HFF-Myc (cell line): ENCODE measurements around the gene NCOA6.

Experiments
- DNase-seq: peaks from one replicate; pipeline ENCODE4 v3.0.0-alpha.2; 2011; ENCODE audit warnings: low read depth; ENCODE audit errors: extremely low read depth
- H3K4me3 ChIP-seq: replicated peaks from 2 replicates; pipeline ENCODE4 v1.5.1; 2011; ENCODE audit warnings: low read depth, mild to moderate bottlenecking, control low read depth, low read length
- TF ChIP-seq, protein P1 (sequence below): IDR thresholded peaks from 2 replicates; pipeline ENCODE4 v1.5.1; 2012; ENCODE audit warnings: mild to moderate bottlenecking, low read depth, low read length, control low read depth; ENCODE audit errors: missing control alignments

NCOA6 gene

DNA sequence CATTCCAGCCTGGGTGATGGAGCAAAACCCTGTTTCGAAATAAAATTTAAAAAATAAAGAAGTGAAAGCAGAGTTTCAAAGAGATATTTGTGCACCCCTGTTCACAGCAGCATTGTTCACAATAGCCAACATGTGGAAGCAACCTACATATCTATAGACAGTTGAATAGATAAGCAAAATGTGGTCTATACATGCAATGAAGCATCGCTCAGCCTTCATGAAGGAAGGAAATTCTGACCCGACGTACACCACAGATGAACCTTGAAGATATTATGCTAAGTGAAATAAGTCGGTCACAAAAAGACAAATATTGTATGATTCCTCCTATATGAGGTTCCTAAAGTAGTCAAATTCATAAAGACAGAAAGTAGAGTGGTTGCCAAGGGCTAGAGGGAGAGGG, 6.5 kb upstream of the NCOA6 start:
- TF ChIP-seq, protein P1, sequence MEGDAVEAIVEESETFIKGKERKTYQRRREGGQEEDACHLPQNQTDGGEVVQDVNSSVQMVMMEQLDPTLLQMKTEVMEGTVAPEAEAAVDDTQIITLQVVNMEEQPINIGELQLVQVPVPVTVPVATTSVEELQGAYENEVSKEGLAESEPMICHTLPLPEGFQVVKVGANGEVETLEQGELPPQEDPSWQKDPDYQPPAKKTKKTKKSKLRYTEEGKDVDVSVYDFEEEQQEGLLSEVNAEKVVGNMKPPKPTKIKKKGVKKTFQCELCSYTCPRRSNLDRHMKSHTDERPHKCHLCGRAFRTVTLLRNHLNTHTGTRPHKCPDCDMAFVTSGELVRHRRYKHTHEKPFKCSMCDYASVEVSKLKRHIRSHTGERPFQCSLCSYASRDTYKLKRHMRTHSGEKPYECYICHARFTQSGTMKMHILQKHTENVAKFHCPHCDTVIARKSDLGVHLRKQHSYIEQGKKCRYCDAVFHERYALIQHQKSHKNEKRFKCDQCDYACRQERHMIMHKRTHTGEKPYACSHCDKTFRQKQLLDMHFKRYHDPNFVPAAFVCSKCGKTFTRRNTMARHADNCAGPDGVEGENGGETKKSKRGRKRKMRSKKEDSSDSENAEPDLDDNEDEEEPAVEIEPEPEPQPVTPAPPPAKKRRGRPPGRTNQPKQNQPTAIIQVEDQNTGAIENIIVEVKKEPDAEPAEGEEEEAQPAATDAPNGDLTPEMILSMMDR: no peak
- DNase-seq: no peak
- no peak overlapping the region for H3K4me3 ChIP-seq

DNA sequence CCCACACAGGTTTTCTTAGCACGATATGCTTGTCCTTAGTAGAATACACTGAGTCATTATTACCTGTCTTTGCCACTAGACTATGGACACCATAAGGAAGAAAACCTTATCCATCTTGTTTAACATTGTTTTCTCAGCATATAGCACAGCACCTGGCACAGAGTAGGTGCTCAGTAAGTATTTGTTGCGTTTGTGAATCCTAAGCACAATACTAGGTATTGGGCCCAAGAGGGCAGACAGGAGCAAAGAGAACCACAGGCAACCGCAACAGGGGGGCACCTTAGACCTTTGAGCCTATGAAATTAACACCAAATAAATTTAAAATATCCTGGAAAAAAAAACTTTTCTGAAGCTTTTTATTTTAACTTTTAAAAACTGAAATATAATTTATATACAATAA, 3.7 kb upstream of the NCOA6 start:
- DNase-seq: no peak
- TF ChIP-seq, protein P1: no peak
- H3K4me3 ChIP-seq: no peak overlapping the region

DNA sequence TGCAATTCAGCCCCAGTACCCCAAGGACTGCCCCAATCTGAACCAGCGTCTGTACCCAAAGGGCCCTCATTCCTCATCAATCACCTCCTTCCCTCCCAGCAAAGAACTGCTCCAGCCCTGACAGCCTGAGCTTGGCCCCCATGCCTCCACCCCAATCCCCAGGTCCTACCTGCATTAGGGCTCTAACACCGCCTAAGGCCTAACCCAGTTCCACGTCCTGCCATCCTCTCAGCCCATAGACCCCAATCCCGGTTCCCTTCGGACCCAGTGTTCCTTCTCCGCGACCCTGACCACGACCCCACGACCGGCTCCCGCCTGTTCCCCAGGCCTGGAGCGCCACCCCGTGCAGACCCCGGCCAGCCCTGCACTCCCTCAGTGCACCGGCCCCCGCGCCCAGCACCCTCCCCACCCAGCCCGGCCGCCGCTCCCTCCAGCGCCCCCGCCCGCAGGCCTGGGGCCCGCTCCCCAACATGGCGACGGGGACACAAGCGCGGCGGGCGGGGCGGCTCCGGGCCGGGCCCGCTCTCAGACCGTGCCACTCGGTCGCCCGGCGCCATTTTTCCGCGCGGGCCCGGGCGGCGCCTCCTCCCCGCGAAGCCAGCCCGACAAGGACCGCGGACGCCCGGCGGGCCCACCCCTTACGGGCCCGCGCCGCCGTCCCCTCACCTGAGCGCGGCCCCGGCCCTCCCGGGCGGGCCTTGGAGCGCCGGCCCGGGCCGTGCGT, 483 bp downstream of the NCOA6 start:
- TF ChIP-seq, protein P1: no peak
- DNase-seq: no peak

DNA sequence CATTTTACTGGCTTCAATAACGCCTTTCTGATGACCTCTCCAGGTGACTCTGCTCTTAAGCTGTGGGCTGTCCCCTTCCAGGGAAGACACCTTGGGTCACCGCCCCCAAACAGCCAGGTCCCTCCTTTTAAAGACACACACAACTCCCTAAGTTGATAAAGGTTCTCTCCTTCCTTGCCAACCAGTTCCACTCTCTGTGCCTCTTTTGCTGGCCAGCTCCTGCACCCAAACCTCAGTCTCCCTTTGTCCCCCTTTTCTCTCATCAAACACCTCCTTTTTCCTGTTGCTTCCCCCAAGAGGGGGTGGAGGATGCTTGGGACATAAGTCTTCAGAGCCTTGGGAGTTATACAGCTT, 1.0 kb downstream of the NCOA6 start:
- H3K4me3 ChIP-seq: peak overlapping the region; percentile 90
- TF ChIP-seq, protein P1: no peak
- no peak for DNase-seq

More for the DNA sequence above, 483 bp downstream of the NCOA6 start:
- H3K4me3 ChIP-seq: peak overlapping the region; percentile 90

DNA sequence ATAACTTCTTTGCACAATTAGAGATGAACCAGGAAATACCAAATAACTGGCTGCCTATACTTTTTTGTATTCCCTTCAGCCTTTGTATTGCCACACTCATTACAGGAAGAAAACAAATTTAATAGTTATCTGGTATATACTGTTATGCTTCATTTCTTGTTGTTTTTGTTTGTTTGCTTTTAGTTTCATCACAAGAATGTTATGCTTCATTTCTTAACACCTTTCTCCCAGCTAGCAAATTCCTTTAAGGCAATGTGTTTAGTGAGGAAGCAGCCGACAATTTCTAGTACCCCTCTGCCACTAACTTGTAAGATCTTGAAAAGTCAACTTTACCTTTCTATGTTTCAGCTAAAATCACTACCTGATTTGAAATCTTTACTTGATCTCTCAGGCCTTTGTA, 1.4 kb downstream of the NCOA6 start:
- peak overlapping the region; percentile 90 for H3K4me3 ChIP-seq
- TF ChIP-seq, protein P1: no peak
- no peak for DNase-seq

DNA sequence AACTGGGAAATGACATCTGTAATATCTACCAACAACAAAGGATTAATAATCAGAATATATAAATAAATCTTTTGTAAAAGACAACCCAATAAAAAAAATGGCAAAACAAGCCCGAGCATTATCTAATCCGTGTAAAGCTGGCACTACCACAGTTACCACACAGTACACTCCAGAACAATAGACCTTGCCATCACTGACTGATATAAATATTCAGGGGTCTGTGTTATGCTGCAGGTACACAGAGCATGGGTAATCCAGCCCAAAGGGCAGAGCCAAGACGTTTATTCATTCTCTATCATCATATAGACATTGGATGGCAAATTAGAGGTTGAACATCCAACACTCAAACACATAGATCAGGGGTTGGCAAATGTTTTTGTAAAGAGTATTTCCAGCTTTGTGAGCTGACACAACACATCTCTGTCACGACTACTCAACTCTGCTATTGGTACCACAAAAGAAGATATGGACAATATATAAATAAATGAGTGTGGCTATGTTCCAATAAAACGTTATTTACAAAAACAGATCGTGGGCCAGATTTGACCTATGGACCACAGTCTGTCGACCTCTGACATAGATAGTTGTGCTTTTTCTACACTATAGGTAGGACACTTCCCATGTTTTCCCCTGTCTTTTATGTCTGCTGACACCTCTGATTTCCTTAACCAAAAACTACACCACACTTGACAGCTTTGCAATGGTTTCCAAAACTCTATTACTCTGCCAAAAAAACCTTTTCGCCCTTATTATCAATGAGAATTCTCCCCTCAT, 4.5 kb downstream of the NCOA6 start:
- TF ChIP-seq, protein P1: no peak

DNA sequence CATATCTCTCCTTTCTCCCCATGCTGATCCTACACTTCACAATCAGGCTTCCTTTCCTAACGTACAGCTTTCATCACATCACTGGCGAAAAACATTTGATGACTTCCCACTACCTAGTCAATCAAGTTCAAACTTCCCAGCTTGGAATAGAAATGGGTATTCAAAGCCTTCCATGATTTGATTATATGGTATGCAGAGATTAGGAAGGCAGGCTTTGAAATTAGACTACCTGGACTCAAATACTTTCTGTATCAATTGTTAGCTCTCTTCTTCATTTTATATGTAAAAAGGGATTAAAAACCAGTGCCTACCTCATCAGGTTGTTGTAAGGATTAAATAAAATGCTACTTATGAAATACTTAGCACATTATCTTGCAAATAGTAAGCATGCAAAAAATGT, 7.7 kb downstream of the NCOA6 start:
- DNase-seq: no peak
- TF ChIP-seq, protein P1: no peak
- no peak overlapping the region for H3K4me3 ChIP-seq

More for the DNA sequence above, 4.5 kb downstream of the NCOA6 start:
- DNase-seq: no peak
- H3K4me3 ChIP-seq: no peak overlapping the region
